ENCODE measurements around the gene DNAJC15. TPM values are rescaled to one million over a fixed set of nuclear protein-coding genes. Genes with fewer than 3 reads are reported as not detected.
"Not testable (repeated sequence)": the region's sequence is repeated elsewhere in the genome, so short reads cannot be mapped to it uniquely, and the experiment has no call there.

DNAJC15 gene
- total and polyA plus RNA-seq, 4 experiments from 2014 or later: 9.7 to 16.0 (median 13.0) TPM

DNA sequence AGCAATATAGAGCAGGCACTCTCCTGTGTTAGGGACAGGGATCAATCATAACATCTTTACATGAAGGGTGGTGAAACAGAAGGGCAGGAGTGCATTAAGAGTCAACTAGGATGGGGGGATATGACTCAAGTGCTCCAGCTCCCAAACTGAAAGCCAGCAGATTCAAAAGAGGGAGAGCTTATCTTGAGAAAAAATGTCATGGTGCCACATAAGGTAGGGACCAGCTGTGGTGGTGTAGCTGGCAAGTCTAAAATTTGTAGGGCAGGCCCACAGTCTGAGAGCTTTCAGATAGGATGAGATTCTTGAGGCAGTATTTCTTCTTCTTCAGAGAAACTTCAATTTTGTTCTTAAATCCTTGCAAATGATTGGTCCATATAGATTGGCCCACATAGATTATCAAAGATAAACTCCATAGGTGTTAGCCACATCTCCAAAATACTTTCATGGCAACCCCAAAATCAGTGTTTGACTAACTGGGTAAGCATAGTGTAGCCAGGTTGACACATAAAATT, 19.1 kb downstream of the DNAJC15 start:
- no peak for DNase-seq
- H3K27ac ChIP-seq (ENCODE audit: low read depth, low read length): no peak overlapping the region
- H3K4me3 ChIP-seq (ENCODE audit: low read length in 2 of 2): no peak overlapping the region
- CTCF ChIA-PET (ENCODE audit: partially characterized antibody): interaction anchor here (1.0 kb wide), 1 partner anchor 13 kb away, joined by 3 read pairs; no protein-coding TSS in a partner anchor
- H3K4me1 ChIP-seq (ENCODE audit: insufficient read depth, low read length): peaks cover 27% of the 10 kb centered on the region
- POLR2A ChIA-PET (ENCODE audit: partially characterized antibody): interaction anchor here (1.5 to 1.8 kb wide), 3 partner anchors 13 to 51 kb away, joined by 3 to 4 read pairs (median 4); partner anchors contain the start of gene EPSTI1
- H3K9me3 Mint-ChIP-seq: no peaks in the 10 kb centered on the region
- peak overlapping the region in 3 of 8 donors; percentile 0 to 47 (median 4) for H3K4me3 Mint-ChIP-seq
- H3K4me1 Mint-ChIP-seq: peaks cover 32 to 69% (median 52%) of the 10 kb centered on the region in 4 donors
- no peaks in the 10 kb centered on the region for H3K27me3 ChIP-seq (ENCODE audit: insufficient read depth, low read length)
- H3K27ac Mint-ChIP-seq: peak overlapping the region in 6 of 7 donors; percentile 0 to 65 (median 12)
- H3K36me3 ChIP-seq (ENCODE audit: insufficient read depth, low read length): no peaks in the 10 kb centered on the region
- intact Hi-C loops (cut with micrococcal nuclease): no loop called here
- no peaks in the 10 kb centered on the region for H3K9me3 ChIP-seq (ENCODE audit: control insufficient read depth in 1 of 2, low read length in 2 of 2)
- H3K27me3 Mint-ChIP-seq: no peaks in the 10 kb centered on the region
- peaks cover 14 to 41% of the 10 kb centered on the region in 2 donors for H3K36me3 Mint-ChIP-seq

DNA sequence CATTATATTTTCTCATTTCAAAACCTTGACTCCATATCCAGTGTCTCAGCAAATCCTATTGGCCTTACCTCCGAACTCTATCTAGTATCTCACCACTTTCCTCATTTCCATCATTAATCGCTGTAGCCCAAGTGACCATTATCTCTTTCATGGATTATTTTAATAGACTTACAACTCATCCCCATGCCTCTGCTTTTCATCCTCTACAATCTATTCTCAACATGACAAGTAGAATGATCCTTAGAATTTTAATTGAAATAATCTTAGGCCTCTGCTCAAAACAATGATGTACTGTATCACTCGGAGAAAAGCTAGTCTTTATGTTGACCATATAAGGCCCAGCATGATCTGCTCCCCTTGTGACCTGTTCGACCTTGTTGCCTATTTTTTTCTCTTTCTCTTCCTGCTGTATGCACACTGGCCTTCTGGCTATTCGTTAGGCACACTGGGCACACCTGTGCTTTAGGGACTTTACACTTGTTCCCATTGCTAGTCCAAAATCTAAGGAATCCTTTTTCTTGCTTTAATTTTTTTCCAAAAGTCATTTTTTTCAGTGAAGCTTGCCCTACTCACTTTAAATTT, 21.4 kb downstream of the DNAJC15 start:
- ChIA-PET POLR2A (ENCODE audit: partially characterized antibody) (interaction anchor here (0.9 to 1.3 kb wide), 4 partner anchors 11 to 53 kb away, joined by 3 to 14 read pairs (median 4); partner anchors contain the start of gene EPSTI1), CTCF (ENCODE audit: partially characterized antibody) (interaction anchor here (1.3 kb wide), 1 partner anchor 22 kb away, joined by 3 read pairs; no protein-coding TSS in a partner anchor)
- Histone ChIP-seq H3K27me3 (ENCODE audit: insufficient read depth, low read length) (no peaks in the 10 kb centered on the region), H3K36me3 (ENCODE audit: insufficient read depth, low read length) (no peaks in the 10 kb centered on the region), H3K27ac (ENCODE audit: low read depth, low read length) (peak overlapping the region; percentile 16), H3K4me1 (ENCODE audit: insufficient read depth, low read length) (peaks cover 36% of the 10 kb centered on the region), H3K4me3 (ENCODE audit: low read length in 2 of 2) (no peak overlapping the region), H3K9me3 (ENCODE audit: control insufficient read depth in 1 of 2, low read length in 2 of 2) (no peaks in the 10 kb centered on the region)
- H3K27ac Mint-ChIP-seq: peak overlapping the region; percentile 64 to 88 (median 77)
- H3K27me3 Mint-ChIP-seq: no peaks in the 10 kb centered on the region
- peaks cover 39 to 80% (median 56%) of the 10 kb centered on the region in 4 donors for H3K4me1 Mint-ChIP-seq
- peaks cover 12 to 34% of the 10 kb centered on the region in 2 donors for H3K36me3 Mint-ChIP-seq
- no peaks in the 10 kb centered on the region for H3K9me3 Mint-ChIP-seq
- intact Hi-C loops (cut with micrococcal nuclease): loop anchor here (1.0 to 2.0 kb wide), 2 partner anchors 10 to 22 kb away; partner anchors contain the start of gene DNAJC15
- H3K4me3 Mint-ChIP-seq: peak overlapping the region; percentile 38 to 80 (median 55)
- DNase-seq: no peak

DNA sequence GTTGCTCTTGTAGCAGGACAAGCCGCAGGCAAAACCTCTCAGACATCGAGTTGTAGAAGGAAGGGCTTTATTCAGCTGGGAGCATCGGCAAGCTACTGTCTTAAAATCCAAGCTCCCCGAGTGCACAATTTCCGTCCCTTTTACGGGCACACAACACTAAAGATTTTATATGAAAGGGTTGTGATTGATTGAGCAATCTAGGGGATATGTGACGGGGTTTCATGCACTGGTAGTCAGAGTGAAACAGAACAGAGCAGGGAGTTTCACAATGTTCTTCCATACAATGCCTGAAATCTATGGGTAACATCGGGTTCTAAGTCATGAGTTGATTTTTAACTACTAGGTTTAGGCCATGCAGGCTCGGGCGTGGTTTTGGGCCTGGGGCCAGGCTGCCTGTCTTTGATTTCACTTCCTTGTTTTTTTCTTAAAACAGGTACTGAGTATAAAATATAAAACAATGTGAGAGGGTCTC, 22.0 kb downstream of the DNAJC15 start:
- peaks cover 36% of the 10 kb centered on the region for H3K4me1 ChIP-seq (ENCODE audit: insufficient read depth, low read length)
- not testable (repeated sequence) for H3K9me3 ChIP-seq (ENCODE audit: control insufficient read depth in 1 of 2, low read length in 2 of 2); H3K27me3 Mint-ChIP-seq; H3K27me3 ChIP-seq (ENCODE audit: insufficient read depth, low read length); H3K4me3 ChIP-seq (ENCODE audit: low read length in 2 of 2); H3K36me3 ChIP-seq (ENCODE audit: insufficient read depth, low read length); H3K9me3 Mint-ChIP-seq
- ChIA-PET POLR2A (ENCODE audit: partially characterized antibody) (interaction anchor here (0.9 to 1.3 kb wide), 4 partner anchors 10 to 53 kb away, joined by 3 to 14 read pairs (median 4); partner anchors contain the start of gene EPSTI1), CTCF (ENCODE audit: partially characterized antibody) (interaction anchor here (1.3 kb wide), 1 partner anchor 23 kb away, joined by 3 read pairs; no protein-coding TSS in a partner anchor)
- Mint-ChIP-seq H3K4me3 (peak overlapping the region; percentile 38 to 80 (median 55)), H3K36me3 (peaks cover 10 to 30% of the 10 kb centered on the region in 2 donors), H3K4me1 (peaks cover 36 to 78% (median 53%) of the 10 kb centered on the region in 4 donors), H3K27ac (peak overlapping the region; percentile 64 to 88 (median 77))
- H3K27ac ChIP-seq (ENCODE audit: low read depth, low read length): peak overlapping the region; percentile 16
- intact Hi-C loops (cut with micrococcal nuclease): loop anchor here (1.0 to 2.0 kb wide), 2 partner anchors 10 to 23 kb away; partner anchors contain the start of gene DNAJC15
- peak in 4 of 5 donors; percentile 35 to 47 (median 36) for DNase-seq

DNA sequence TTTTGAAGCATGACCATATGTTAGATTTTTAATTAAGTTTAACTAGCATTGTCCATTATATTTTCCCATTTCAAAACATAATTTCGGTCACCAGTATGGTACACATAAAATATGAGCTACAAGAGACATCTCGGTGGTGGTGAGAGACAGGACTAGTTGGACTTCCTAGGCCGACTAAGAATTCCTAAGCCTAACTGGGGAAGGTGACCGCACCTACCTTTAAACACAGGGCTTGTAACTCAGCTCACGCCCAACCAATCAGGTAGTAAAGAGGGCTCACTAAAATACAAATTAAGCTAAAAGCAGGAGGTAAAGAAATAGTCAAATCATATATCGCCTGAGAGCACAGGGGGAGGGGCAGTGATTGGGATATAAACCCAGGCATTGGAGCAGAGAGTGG, 22.9 kb downstream of the DNAJC15 start:
- Histone ChIP-seq H3K4me3 (ENCODE audit: low read length in 2 of 2) (no peak overlapping the region), H3K36me3 (ENCODE audit: insufficient read depth, low read length) (no peaks in the 10 kb centered on the region), H3K27me3 (ENCODE audit: insufficient read depth, low read length) (no peaks in the 10 kb centered on the region), H3K4me1 (ENCODE audit: insufficient read depth, low read length) (peaks cover 36% of the 10 kb centered on the region), H3K27ac (ENCODE audit: low read depth, low read length) (no peak overlapping the region), H3K9me3 (ENCODE audit: control insufficient read depth in 1 of 2, low read length in 2 of 2) (no peaks in the 10 kb centered on the region)
- Mint-ChIP-seq H3K27ac (peak overlapping the region in 3 of 7 donors; percentile 42 to 85 (median 72)), H3K36me3 (peaks cover 7 to 25% of the 10 kb centered on the region in 2 donors), H3K9me3 (no peaks in the 10 kb centered on the region), H3K4me3 (no peak overlapping the region), H3K4me1 (peaks cover 35 to 72% (median 49%) of the 10 kb centered on the region in 4 donors), H3K27me3 (no peaks in the 10 kb centered on the region)
- DNase-seq: no peak
- intact Hi-C loops (cut with micrococcal nuclease): no loop called here
- ChIA-PET CTCF (ENCODE audit: partially characterized antibody) (interaction anchor here (1.3 to 2.3 kb wide), 3 partner anchors 9 to 76 kb away, joined by 3 to 7 read pairs (median 6); no protein-coding TSS in a partner anchor), POLR2A (ENCODE audit: partially characterized antibody) (interaction anchor here (0.6 to 1.4 kb wide), 3 partner anchors 8 to 54 kb away, joined by 3 to 6 read pairs (median 3); no protein-coding TSS in a partner anchor)

DNA sequence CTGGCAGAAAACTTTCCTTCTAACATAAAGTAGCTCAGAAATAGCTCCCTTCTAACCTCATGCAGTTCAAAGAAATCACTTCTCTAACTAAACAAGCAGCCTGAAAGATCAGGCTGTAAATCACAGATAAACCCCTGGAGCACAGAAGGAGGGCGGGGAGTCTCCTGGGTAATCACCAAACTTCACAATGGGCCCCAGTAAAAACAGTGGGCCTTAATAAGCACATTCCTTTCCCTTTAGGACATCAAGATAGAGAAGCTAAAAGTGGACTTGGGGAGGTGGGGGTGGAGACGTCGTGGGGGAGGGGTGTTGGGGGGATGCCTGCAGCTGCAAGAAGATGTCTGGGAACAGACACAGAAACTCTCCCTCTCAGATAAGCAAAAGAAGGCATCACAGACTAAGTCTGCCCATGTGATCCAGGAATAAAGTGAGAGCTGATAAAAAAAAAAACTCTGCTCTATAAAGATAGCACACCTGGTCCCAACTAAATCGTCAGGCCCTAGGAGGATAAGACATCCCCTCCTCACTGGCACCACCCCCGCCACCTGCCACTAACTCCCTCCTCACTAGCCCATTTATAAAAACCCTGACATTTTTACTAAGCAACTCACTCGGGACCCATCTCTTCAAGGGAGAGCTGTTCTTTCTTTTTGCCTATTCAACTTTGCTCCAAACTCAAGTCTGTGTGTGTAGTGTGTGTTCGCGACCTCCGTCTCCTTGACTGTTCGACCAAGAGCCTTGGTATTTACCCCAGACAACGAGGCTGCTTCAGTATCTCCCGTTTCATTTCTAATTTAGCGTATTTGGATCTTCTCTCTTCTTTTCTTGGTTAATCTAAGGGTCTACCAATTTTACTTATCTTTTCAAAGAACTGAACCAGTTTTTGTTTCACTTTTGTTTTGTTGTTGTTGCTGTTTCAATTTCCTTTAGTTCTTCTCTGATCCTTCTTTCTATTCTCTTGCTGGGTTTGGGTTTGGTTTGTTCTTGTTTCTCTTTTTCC, 31.7 kb downstream of the DNAJC15 start:
- Histone ChIP-seq H3K27me3 (ENCODE audit: insufficient read depth, low read length) (no peaks in the 10 kb centered on the region), H3K36me3 (ENCODE audit: insufficient read depth, low read length) (no peaks in the 10 kb centered on the region), H3K4me1 (ENCODE audit: insufficient read depth, low read length) (peaks cover 51% of the 10 kb centered on the region), H3K4me3 (ENCODE audit: low read length in 2 of 2) (peak overlapping the region; percentile 62 to 78), H3K27ac (ENCODE audit: low read depth, low read length) (peak overlapping the region; percentile 85), H3K9me3 (ENCODE audit: control insufficient read depth in 1 of 2, low read length in 2 of 2) (no peaks in the 10 kb centered on the region)
- H3K27me3 Mint-ChIP-seq: no peaks in the 10 kb centered on the region
- no peak overlapping the region for H3K27ac Mint-ChIP-seq
- CTCF ChIA-PET (ENCODE audit: partially characterized antibody): interaction anchor here (1.0 to 1.9 kb wide), 5 partner anchors 9 to 86 kb away, joined by 3 to 9 read pairs (median 6); no protein-coding TSS in a partner anchor
- intact Hi-C loops (cut with micrococcal nuclease): loop anchor here (1.0 to 2.0 kb wide), 3 partner anchors 10 to 62 kb away; partner anchors contain the start of genes DNAJC15 and EPSTI1
- no peak overlapping the region for H3K4me3 Mint-ChIP-seq
- DNase-seq: peak in 4 of 5 donors; percentile 39 to 52 (median 46)
- peaks cover 6 to 14% of the 10 kb centered on the region in 2 donors for H3K36me3 Mint-ChIP-seq
- H3K9me3 Mint-ChIP-seq: no peaks in the 10 kb centered on the region
- POLR2A ChIA-PET (ENCODE audit: partially characterized antibody): interaction anchor here (0.6 to 7.1 kb wide), 9 partner anchors 8 to 1212 kb away, joined by 3 to 97 read pairs (median 4); partner anchors contain the start of genes DNAJC15 and EPSTI1
- H3K4me1 Mint-ChIP-seq: peaks cover 6 to 30% (median 18%) of the 10 kb centered on the region in 4 donors

DNA sequence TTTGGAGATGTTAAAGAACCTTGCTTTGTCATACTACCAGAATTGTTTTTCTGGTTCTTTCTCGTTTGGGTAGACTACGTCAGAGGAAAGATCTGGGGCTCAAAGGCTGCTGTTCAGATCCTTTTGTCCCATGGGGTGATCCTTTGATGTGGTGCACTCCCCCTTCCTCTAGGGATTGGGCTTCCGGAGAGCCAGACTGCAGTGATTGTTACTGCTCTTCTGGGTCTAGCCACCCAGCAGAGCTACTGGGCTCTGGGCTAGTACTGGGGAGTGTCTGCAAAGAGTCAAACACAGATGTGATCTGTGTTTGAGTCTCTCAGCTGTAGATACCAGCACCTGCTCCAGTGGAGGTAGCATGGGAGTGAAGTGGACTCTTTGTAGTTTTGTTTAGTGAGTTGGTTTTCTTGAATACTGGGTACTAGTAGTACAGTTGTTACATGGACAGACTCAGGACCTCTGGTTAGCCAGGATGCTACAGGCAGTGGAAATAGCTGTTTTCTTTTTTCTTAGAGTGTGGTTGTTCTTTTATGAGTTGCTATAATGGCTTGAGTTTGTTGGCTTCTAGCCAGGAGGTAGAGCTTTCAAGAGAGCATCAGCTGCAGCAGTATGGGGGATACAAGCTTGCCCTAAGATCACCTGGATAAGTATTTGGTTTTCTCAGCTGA, 34.4 kb downstream of the DNAJC15 start:
- Histone ChIP-seq H3K4me3 (ENCODE audit: low read length in 2 of 2) (no peak overlapping the region), H3K36me3 (ENCODE audit: insufficient read depth, low read length) (no peaks in the 10 kb centered on the region), H3K4me1 (ENCODE audit: insufficient read depth, low read length) (peaks cover 51% of the 10 kb centered on the region), H3K27ac (ENCODE audit: low read depth, low read length) (peak overlapping the region; percentile 27), H3K27me3 (ENCODE audit: insufficient read depth, low read length) (no peaks in the 10 kb centered on the region), H3K9me3 (ENCODE audit: control insufficient read depth in 1 of 2, low read length in 2 of 2) (no peaks in the 10 kb centered on the region)
- peaks cover 23 to 36% (median 28%) of the 10 kb centered on the region in 4 donors for H3K4me1 Mint-ChIP-seq
- peak; percentile 60 to 88 (median 67) for DNase-seq
- ChIA-PET POLR2A (ENCODE audit: partially characterized antibody) (interaction anchor here (0.9 to 7.1 kb wide), 5 partner anchors 10 to 66 kb away, joined by 3 to 97 read pairs (median 4); partner anchors contain the start of genes DNAJC15 and EPSTI1), CTCF (ENCODE audit: partially characterized antibody) (interaction anchor here (0.9 to 3.7 kb wide), 5 partner anchors 28 to 88 kb away, joined by 3 to 10 read pairs (median 3); partner anchors contain the start of gene DNAJC15)
- peaks cover 12 to 21% of the 10 kb centered on the region in 2 donors for H3K36me3 Mint-ChIP-seq
- intact Hi-C loops (cut with micrococcal nuclease): no loop called here
- H3K9me3 Mint-ChIP-seq: no peaks in the 10 kb centered on the region
- H3K27ac Mint-ChIP-seq: peak overlapping the region in 6 of 7 donors; percentile 85 to 95 (median 89)
- no peaks in the 10 kb centered on the region for H3K27me3 Mint-ChIP-seq
- peak overlapping the region; percentile 15 to 74 (median 64) for H3K4me3 Mint-ChIP-seq

Measured in CD4-positive, alpha-beta memory T cell (primary cell).